IMR-90 (cell line): Measurements from ENCODE around the gene MYO9B.

Experiments used
- BHLHE40 ChIP-seq: fragments of 150-350 bp; IDR thresholded peaks from 2 replicates; pipeline ENCODE4 v1.6.1; 2016; ENCODE audit warnings: mild to moderate bottlenecking, low read depth, low read length
- CEBPB ChIP-seq: IDR thresholded peaks from 2 replicates; pipeline ENCODE4 v1.6.1; 2012; ENCODE audit warnings: low read depth, low read length, improper control_type of control experiment
- CTCF ChIP-seq: conservative IDR thresholded peaks from 2 replicates; pipeline ENCODE4 v1.5.1; 2012; ENCODE audit warnings: mild to moderate bottlenecking, low read depth, low read length, improper control_type of control experiment
- FOS ChIP-seq: fragments of 150-350 bp; IDR thresholded peaks from 2 replicates; pipeline ENCODE4 v1.6.1; 2016; ENCODE audit warnings: low read depth, low read length
- MAFK ChIP-seq: IDR thresholded peaks from 2 replicates; pipeline ENCODE4 v1.6.1; 2012; ENCODE audit warnings: low read depth, low read length, improper control_type of control experiment
- MAZ ChIP-seq: IDR thresholded peaks from 2 replicates; pipeline ENCODE4 v1.6.1; 2012; ENCODE audit warnings: low read depth, mild to moderate bottlenecking, low read length, improper control_type of control experiment, moderate library complexity, borderline replicate concordance
- MXI1 ChIP-seq: IDR thresholded peaks from 2 replicates; pipeline ENCODE4 v1.6.1; 2012; ENCODE audit warnings: low read depth, mild to moderate bottlenecking, low read length, moderate library complexity, borderline replicate concordance
- POLR2A ChIP-seq: IDR thresholded peaks from 2 replicates; pipeline ENCODE4 v1.6.1; 2012; ENCODE audit warnings: mild to moderate bottlenecking, low read depth, low read length
- RAD21 ChIP-seq: IDR thresholded peaks from 2 replicates; pipeline ENCODE4 v1.6.1; 2012; ENCODE audit warnings: low read length, improper control_type of control experiment
- RCOR1 ChIP-seq: IDR thresholded peaks from 2 replicates; pipeline ENCODE4 v1.6.1; 2012; ENCODE audit warnings: mild to moderate bottlenecking, low read length, improper control_type of control experiment; ENCODE audit not compliant: insufficient replicate concordance
- RFX5 ChIP-seq: IDR thresholded peaks from 2 replicates; pipeline ENCODE4 v1.8.0; 2012; ENCODE audit warnings: low read depth, mild to moderate bottlenecking, low read length, moderate library complexity
- SMC3 ChIP-seq: fragments of 150-350 bp; IDR thresholded peaks from 2 replicates; pipeline ENCODE4 v1.6.1; 2016; ENCODE audit warnings: low read depth, mild to moderate bottlenecking, antibody characterized with exemption, low read length, moderate library complexity
- USF2 ChIP-seq: fragments of 150-350 bp; IDR thresholded peaks from 2 replicates; pipeline ENCODE4 v1.6.1; 2017; ENCODE audit warnings: mild to moderate bottlenecking, antibody characterized with exemption, low read length, low read depth

DNA sequence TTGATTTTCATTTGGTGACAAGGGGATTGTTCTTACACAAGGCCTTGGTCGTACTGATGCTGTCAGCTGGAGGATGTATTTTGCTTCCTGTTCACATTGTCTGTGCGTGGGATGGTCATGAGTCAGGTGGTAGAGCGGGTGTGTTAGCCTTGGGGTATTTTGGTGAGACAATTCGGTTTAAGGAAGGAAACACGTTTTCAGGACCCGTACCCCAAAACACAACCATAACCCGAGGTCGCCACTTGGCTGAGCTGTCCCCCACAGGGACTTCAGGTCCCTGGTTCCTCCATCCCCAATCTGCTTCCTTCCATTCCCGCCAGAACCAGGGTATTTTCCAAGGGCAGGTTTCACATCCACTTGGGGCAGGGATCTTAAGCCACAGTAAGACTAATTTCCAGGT, 15.0 kb downstream of the MYO9B start:
- no peak for TF ChIP-seq RCOR1
- TF ChIP-seq CTCF, result no peak
- no peak for TF ChIP-seq POLR2A
- TF ChIP-seq USF2, result no peak
- no peak for TF ChIP-seq MXI1
- TF ChIP-seq CEBPB, result no peak
- no peak for TF ChIP-seq RAD21
- TF ChIP-seq FOS, result no peak
- no peak for TF ChIP-seq MAFK
- TF ChIP-seq SMC3, result no peak
- no peak for TF ChIP-seq MAZ
- TF ChIP-seq RFX5, result no peak
- no peak for TF ChIP-seq BHLHE40
